ENCODE measurements around the gene ULK4. TPM values are rescaled to one million over a fixed set of nuclear protein-coding genes. Genes with fewer than 3 reads are reported as not detected.

Gene ULK4
- total RNA-seq, 2 donors from 2014 or later = 7.0 to 7.7 TPM

DNA sequence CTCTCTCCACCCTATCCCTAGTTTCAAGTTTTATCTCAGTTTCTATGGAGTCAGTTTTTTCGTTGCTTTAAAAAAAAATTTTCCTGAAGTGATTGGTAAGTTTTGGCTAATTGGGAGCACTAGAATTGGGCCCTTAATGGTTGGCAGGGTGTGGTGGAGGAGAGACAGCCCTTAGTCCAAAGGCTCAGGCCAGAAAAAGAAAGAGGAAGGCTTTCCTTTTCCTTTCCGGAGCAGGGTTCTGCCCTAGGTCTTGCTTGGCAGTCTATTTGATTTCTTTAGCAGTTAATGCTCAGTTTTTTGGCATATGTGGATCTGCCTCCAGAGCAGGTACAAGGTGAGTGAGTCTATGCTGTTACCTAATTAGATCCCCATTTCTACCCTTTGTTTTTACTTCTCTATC lies 739.9 kb downstream of the ULK4 start:
- Mint-ChIP-seq H3K27ac (peak overlapping the region; percentile 84), H3K4me3 (peak overlapping the region; percentile 42), H3K36me3 (ENCODE audit: low read depth) (peaks cover 62% of the 10 kb centered on the region), H3K27me3 (no peaks in the 10 kb centered on the region), H3K9me3 (no peaks in the 10 kb centered on the region), H3K4me1 (peaks cover 50% of the 10 kb centered on the region)
- peak; percentile 23 for ATAC-seq (replicated peaks)

DNA sequence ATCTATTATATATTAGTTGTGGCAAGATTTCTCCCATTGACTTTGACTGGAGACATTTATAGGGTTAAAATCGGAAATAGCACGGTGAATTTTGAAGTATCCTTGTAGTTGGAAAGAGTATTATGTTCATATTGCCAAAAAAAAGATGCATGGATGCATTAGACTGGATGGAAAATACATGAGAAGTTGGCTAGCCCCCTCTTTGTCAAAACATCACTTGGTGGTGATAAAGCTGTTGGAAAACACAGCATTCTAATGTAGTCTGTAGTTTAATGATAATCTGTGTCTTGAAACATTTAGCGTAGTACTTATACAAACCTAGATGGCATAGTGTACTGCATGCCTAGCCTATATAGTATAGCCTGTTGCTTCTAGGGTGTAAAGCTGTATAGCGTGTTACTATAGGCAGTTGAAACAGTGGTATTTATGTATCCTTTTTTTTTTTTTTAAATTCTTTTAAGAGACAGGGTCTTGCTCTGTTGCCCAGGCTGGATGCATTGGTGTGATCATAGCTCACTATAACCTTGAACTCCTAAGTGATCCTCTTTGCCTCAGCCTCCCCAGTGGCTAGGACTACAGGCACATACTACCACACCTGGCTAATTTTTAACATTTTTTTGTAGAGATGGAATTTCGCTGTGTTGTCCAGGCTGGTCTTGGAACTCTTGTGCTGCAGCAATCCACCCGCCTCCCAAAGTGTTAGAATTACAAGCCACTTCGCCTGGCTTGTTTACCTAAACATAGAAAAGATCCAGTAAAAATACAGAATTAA lies 740.8 kb downstream of the ULK4 start:
- H3K27ac Mint-ChIP-seq = peak overlapping the region; percentile 84
- H3K9me3 Mint-ChIP-seq = no peaks in the 10 kb centered on the region
- peaks cover 49% of the 10 kb centered on the region for H3K4me1 Mint-ChIP-seq
- peaks cover 53% of the 10 kb centered on the region for H3K36me3 Mint-ChIP-seq (ENCODE audit: low read depth)
- peak overlapping the region; percentile 42 for H3K4me3 Mint-ChIP-seq
- no peaks in the 10 kb centered on the region for H3K27me3 Mint-ChIP-seq
- no peak for ATAC-seq (replicated peaks)

DNA sequence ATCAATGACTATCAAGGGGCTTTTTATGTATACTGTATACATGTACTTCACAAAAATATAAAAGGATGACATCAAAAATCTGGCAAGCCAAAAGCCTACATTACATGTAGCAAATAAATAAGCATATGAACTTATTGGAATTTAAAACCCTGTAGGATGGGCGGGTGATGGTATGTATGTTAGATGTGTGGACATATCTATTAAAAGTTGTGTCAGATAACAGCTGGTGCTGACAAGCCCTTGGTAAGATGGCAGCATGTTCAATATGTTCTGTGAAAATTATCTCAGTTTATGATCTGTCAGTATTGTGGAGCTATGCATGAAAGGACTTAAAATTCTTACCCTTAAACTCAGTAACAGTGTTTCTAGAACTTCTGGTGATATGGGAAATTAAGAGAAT lies 742.5 kb downstream of the ULK4 start:
- no peak for ATAC-seq (replicated peaks)
- no peaks in the 10 kb centered on the region for H3K9me3 Mint-ChIP-seq
- no peaks in the 10 kb centered on the region for H3K27me3 Mint-ChIP-seq
- H3K4me1 Mint-ChIP-seq = peaks cover 57% of the 10 kb centered on the region
- no peak overlapping the region for H3K4me3 Mint-ChIP-seq
- H3K27ac Mint-ChIP-seq = no peak overlapping the region
- peaks cover 41% of the 10 kb centered on the region for H3K36me3 Mint-ChIP-seq (ENCODE audit: low read depth)

DNA sequence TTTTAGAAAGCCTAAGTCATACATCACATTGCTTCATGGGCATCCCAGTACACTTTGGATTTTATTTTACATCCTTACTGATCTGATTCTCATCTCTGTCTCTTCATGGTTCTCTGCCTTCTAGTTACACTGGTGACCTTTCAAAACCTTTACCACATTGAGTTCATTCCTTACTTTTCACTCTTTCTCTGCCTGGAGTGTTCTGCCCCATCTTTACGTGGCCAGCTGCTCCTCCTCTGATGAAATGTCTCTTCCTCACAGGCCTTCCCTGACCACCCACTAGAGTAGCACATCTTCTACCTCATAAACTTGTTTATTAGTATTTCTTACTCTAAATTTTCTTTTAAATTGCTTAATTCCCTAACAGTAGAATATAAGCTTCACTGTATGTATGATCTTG lies 744.9 kb downstream of the ULK4 start:
- ATAC-seq (replicated peaks) = peak; percentile 44
- peaks cover 67% of the 10 kb centered on the region for H3K4me1 Mint-ChIP-seq
- H3K27ac Mint-ChIP-seq = peak overlapping the region; percentile 15
- H3K4me3 Mint-ChIP-seq = peak overlapping the region; percentile 37
- H3K9me3 Mint-ChIP-seq = no peaks in the 10 kb centered on the region
- H3K27me3 Mint-ChIP-seq = no peaks in the 10 kb centered on the region
- peaks cover 33% of the 10 kb centered on the region for H3K36me3 Mint-ChIP-seq (ENCODE audit: low read depth)

DNA sequence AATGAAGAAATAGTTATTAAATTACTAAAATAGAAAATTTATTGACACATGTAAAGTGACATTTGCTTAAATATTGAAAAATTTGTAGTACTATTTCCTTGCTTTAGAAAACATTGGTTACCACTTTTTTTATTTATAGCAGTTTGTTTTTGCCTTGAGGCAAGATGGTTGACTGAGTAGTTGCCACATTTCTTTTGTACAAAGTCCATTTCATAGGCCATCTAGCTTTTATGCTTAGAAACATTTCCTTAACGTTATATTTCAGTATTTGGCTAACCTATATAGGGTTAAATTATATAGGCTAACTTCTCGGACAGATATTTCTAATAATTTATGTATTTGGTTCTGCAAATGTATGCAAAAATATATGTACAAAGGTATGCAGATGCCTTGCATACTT lies 745.5 kb downstream of the ULK4 start:
- peaks cover 67% of the 10 kb centered on the region for H3K4me1 Mint-ChIP-seq
- H3K4me3 Mint-ChIP-seq = peak overlapping the region; percentile 37

DNA sequence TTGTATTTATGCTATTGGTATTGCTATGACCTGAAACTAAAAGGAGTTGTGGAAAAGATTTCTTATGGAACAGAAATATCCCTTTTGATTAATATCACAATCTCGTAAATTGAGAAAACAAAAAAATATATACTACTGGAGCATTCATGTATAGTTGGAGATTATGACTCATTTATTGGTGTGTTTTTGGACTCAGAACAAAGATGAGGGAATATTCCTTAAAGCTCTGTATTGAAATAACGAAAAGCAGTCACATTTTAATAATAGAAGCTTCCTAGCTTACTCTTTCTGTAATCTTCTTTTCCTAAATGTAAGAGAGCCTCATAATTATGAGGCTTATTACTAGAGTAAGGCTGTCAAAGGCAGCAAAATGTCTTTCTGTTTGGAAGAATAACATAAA lies 748.3 kb downstream of the ULK4 start:
- peak overlapping the region; percentile 24 for H3K4me3 Mint-ChIP-seq
- H3K9me3 Mint-ChIP-seq = no peaks in the 10 kb centered on the region
- ATAC-seq (replicated peaks) = no peak
- H3K4me1 Mint-ChIP-seq = peaks cover 57% of the 10 kb centered on the region
- no peak overlapping the region for H3K27ac Mint-ChIP-seq
- no peaks in the 10 kb centered on the region for H3K27me3 Mint-ChIP-seq
- peaks cover 35% of the 10 kb centered on the region for H3K36me3 Mint-ChIP-seq (ENCODE audit: low read depth)

More for the DNA sequence above, 745.5 kb downstream of the ULK4 start:
- Mint-ChIP-seq H3K27me3 (no peaks in the 10 kb centered on the region), H3K9me3 (no peaks in the 10 kb centered on the region), H3K36me3 (ENCODE audit: low read depth) (peaks cover 33% of the 10 kb centered on the region), H3K27ac (peak overlapping the region; percentile 15)
- no peak for ATAC-seq (replicated peaks)

DNA sequence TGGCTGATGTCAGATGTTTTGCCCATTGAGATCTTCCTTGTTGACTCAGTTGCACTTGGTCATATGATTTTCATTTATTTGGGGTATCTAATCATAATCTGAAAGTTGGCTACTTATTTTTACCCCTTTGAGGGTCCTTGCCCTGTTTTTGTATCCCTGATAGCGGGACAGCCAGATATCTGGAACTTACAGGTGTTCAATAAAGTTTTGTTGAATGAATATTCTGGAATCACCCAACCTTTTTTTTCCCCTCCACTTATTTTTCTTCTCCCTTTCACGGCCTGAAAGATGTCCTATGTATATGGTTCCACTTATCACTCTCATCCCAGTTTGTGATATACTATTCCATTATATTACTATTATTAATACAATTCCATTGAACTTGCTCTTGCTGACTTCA lies 749.8 kb downstream of the ULK4 start:
- no peaks in the 10 kb centered on the region for H3K27me3 Mint-ChIP-seq
- H3K36me3 Mint-ChIP-seq (ENCODE audit: low read depth) = peaks cover 40% of the 10 kb centered on the region
- peaks cover 65% of the 10 kb centered on the region for H3K4me1 Mint-ChIP-seq
- no peak for ATAC-seq (replicated peaks)
- peak overlapping the region; percentile 31 for H3K27ac Mint-ChIP-seq
- no peaks in the 10 kb centered on the region for H3K9me3 Mint-ChIP-seq
- peak overlapping the region; percentile 24 for H3K4me3 Mint-ChIP-seq

DNA sequence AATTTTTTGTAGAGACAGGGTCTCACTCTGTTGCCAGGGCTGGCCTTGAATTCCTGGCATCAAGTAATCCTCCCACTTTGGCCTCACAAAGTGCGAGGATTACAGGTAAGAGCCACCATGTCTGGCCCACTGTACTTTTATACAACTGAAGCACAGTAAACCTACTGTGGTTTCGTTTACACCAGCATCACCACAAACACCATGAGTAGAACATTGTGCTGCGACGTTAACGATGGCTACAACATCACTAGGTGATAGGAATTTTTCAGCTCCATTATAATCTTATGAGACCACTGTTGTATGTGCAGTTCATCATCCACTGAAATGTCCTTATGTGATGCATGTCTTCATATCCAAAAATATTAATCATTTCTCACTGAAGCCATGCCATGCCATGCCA lies 750.9 kb downstream of the ULK4 start:
- H3K27ac Mint-ChIP-seq = no peak overlapping the region
- H3K36me3 Mint-ChIP-seq (ENCODE audit: low read depth) = peaks cover 44% of the 10 kb centered on the region
- no peaks in the 10 kb centered on the region for H3K9me3 Mint-ChIP-seq
- peaks cover 61% of the 10 kb centered on the region for H3K4me1 Mint-ChIP-seq
- H3K4me3 Mint-ChIP-seq = no peak overlapping the region
- ATAC-seq (replicated peaks) = no peak
- no peaks in the 10 kb centered on the region for H3K27me3 Mint-ChIP-seq

DNA sequence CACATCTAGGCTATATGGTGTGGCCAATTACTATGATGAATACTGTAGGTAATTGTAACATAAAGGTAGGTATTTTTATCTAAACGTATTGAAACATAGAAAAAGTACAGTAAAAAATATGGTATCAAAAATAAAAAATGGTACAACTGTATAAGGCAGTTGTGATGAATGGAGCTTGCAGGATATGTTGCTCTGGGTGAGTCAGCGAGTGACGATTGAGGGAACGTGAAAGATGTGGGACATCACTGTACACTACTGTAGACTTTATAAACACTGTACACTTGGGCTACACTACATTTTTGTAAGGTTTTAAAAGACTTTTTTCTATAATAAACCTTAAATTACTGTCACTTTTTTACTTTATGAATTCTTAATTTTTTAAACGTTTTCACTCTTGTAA lies 752.3 kb downstream of the ULK4 start:
- Mint-ChIP-seq H3K36me3 (ENCODE audit: low read depth) (peaks cover 44% of the 10 kb centered on the region), H3K27ac (no peak overlapping the region), H3K9me3 (no peaks in the 10 kb centered on the region), H3K4me3 (no peak overlapping the region), H3K27me3 (no peaks in the 10 kb centered on the region), H3K4me1 (peaks cover 55% of the 10 kb centered on the region)
- peak; percentile 37 for ATAC-seq (replicated peaks)

DNA sequence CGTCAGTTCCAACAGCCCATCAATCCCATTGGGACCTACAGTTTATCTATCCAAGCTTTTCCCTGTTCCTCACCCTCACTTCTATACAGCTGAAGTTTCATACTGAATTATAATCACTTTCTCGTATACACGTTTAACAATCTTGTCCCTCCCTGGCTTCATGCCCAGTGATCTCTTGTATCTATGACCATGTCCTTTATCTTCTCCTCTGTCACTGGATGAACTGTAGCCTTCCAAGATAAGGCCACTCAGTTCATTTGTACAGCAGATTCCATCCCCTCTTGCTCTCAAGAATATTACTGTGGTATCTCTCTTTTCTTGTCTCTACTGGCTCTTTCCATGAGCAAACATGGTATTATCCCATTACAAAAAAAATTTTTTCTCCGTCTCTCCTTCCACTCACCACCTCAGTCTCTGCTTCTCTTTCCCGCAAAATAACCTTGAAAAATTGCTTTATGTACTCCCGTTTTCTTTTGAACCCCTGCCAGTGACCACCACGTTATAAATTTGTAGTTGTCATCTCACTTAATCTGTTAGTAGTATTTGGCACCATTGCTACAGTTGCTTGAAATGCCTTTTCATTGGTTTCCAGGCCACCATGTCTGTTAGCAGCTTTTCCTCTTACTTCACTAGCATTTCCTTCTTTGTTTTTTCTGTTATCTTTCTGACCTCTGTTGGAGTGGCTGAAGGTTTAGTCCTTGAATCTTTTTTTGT lies 753.2 kb downstream of the ULK4 start:
- no peak overlapping the region for H3K27ac Mint-ChIP-seq
- H3K9me3 Mint-ChIP-seq = no peaks in the 10 kb centered on the region
- H3K4me3 Mint-ChIP-seq = peak overlapping the region; percentile 11

DNA sequence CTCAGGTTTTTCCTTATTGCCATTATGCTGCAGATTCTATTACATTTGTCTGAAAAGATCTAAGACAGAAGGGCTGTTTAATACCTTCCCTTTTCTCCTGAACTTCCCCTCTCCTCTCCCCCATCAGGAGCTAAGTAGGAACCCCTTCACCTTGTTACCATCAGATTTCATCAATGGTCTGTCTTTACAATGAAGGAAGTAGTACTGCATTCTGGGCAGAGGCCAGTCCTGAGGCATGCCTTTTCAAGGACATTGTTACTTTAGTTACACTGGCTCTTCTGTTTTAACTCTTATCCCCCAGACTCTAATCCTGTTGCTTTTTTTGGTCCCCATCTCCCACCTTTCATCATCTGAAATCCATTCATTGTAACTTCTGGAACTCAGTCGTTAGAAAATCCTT lies 754.5 kb downstream of the ULK4 start:
- Mint-ChIP-seq H3K27me3 (no peaks in the 10 kb centered on the region), H3K4me1 (peaks cover 52% of the 10 kb centered on the region), H3K36me3 (ENCODE audit: low read depth) (peaks cover 61% of the 10 kb centered on the region), H3K4me3 (peak overlapping the region; percentile 11), H3K9me3 (no peaks in the 10 kb centered on the region), H3K27ac (peak overlapping the region; percentile 7)
- ATAC-seq (replicated peaks) = no peak

More for the DNA sequence above, 753.2 kb downstream of the ULK4 start:
- H3K36me3 Mint-ChIP-seq (ENCODE audit: low read depth) = peaks cover 54% of the 10 kb centered on the region
- peaks cover 57% of the 10 kb centered on the region for H3K4me1 Mint-ChIP-seq
- no peak for ATAC-seq (replicated peaks)
- no peaks in the 10 kb centered on the region for H3K27me3 Mint-ChIP-seq

DNA sequence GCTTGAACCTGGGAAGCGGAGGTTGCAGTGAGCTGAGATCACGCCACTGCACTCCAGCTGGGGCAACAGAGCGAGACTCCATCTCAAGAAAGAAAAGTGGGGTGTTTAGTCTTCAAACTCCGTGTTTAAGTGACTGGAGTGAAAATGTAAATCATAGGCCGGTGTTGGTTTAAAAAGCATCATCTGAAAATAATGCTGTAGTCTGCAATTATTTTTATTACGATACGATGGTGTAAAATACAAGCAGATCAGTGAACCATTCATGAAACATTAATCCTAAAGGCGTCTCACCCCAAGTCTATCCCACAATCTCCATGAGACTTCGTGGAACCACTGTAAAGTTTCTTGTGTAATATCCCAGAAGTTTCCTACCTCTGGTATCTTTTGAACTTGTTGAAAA lies 756.3 kb downstream of the ULK4 start:
- Mint-ChIP-seq H3K36me3 (ENCODE audit: low read depth) (peaks cover 68% of the 10 kb centered on the region), H3K4me1 (peaks cover 50% of the 10 kb centered on the region), H3K27me3 (no peaks in the 10 kb centered on the region), H3K27ac (no peak overlapping the region), H3K4me3 (peak overlapping the region; percentile 34), H3K9me3 (no peaks in the 10 kb centered on the region)
- ATAC-seq (replicated peaks) = no peak

DNA sequence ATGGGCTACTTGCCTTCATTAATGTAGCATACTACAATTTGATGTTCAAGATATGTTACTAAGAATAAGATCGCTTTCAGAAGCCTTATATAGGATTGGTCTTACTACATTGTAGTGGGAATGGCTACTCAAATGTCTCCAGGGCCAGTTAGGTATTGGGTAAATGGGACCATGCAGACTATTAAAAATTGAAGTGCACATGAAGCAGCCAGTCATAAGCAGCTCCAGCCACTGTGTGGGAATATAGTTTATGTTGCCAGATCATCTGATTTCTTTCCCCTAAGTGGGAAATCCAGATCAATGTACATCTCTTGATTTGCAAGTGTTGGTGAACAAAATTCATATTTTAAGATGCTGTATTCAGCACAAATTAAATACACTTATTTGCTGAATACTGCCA lies 757.5 kb downstream of the ULK4 start:
- H3K4me3 Mint-ChIP-seq = peak overlapping the region; percentile 86
- no peak overlapping the region for H3K27ac Mint-ChIP-seq
- ATAC-seq (replicated peaks) = no peak
- peaks cover 72% of the 10 kb centered on the region for H3K36me3 Mint-ChIP-seq (ENCODE audit: low read depth)
- H3K4me1 Mint-ChIP-seq = peaks cover 50% of the 10 kb centered on the region
- no peaks in the 10 kb centered on the region for H3K9me3 Mint-ChIP-seq
- H3K27me3 Mint-ChIP-seq = no peaks in the 10 kb centered on the region

DNA sequence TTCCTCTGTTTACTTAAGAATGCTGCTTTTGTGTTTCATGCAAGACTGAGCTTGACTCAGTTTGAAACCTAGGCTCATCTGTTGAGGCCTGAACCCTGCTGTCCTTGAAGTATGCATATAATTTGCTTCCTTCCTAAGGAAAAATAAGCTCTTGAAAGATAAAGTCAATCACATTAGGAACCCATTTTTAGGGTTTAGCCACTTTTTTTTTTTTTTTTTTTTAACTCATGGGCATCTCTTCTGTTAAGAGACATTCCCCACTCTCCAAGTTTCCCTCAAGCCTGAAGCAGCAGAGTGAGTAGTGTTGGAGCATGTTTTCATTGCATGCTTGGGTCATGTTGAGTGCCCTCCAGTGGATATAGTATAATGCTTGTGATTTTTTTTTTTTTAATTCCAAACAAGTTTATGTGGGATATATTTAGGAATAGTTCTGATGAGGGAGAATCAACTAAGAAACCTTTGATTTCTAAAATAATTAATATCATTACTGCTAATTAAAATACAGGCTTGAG lies 759.0 kb downstream of the ULK4 start:
- Mint-ChIP-seq H3K27ac (peak overlapping the region; percentile 51), H3K4me3 (peak overlapping the region; percentile 86), H3K36me3 (ENCODE audit: low read depth) (peaks cover 63% of the 10 kb centered on the region), H3K4me1 (peaks cover 39% of the 10 kb centered on the region), H3K27me3 (no peaks in the 10 kb centered on the region), H3K9me3 (no peaks in the 10 kb centered on the region)
- ATAC-seq (replicated peaks) = no peak
